Tibial artery (tissue), 4 donors: ENCODE measurements around the gene PLXNA4.

ENCODE experiments used
- DNase-seq, 2 donors: peaks; one replicate each; pipeline ENCODE4 v3.0.0-alpha.2; 2019
- H3K27ac ChIP-seq, 2 donors: fragments of 200-600 bp; sonication (generic) in 1 of 2; 1 replicate in 1 of 2; 2 replicates in 1 of 2; pipeline ENCODE4 v1.5.1; 2018 to 2019; ENCODE audit warnings: mild to moderate bottlenecking in 1 of 2
- H3K27me3 ChIP-seq, 2 donors: fragments of 200-600 bp; sonication (generic) in 1 of 2; one replicate each; pipeline versions ENCODE4 v1.5.1 to v1.6.0; 2016 to 2019
- H3K36me3 ChIP-seq, 3 donors: fragments of 200-600 bp; sonication (generic) in 2 of 3; one replicate each; pipeline ENCODE4 v1.5.1; 2016 to 2019; ENCODE audit warnings: mild to moderate bottlenecking in 2 of 3
- H3K4me1 ChIP-seq, 4 donors: fragments of 200-600 bp; sonication (generic) in 2 of 4; 1 replicate in 3 of 4; 2 replicates in 1 of 4; pipeline ENCODE4 v1.5.1; 2016 to 2019
- H3K4me3 ChIP-seq, 2 donors: fragments of 200-600 bp; sonication (generic) in 1 of 2; 1 replicate in 1 of 2; 2 replicates in 1 of 2; pipeline ENCODE4 v1.5.1; 2018 to 2019; ENCODE audit warnings: mild to moderate bottlenecking in 2 of 2
- H3K9me3 ChIP-seq, 3 donors: fragments of 200-600 bp; sonication (generic) in 1 of 3; one replicate each; pipeline ENCODE4 v1.5.1; 2016 to 2019
- CTCF ChIP-seq, 2 experiments: fragments of 200-600 bp in 1 of 2; fragments of 450-650 bp in 1 of 2; IDR thresholded peaks; one replicate each; pipeline ENCODE4 v1.5.1; 2017 to 2019; ENCODE audit warnings: antibody characterized with exemption in 2 of 2, mild to moderate bottlenecking in 1 of 2, moderate library complexity in 1 of 2
- intact Hi-C: fragments of 100-400 bp; cut with DNase I; formaldehyde crosslinking; loops from one replicate; pipeline ENCODE4 v1.15.0; 2023; ENCODE audit warnings: low total_unique reads

The PLXNA4 gene

DNA sequence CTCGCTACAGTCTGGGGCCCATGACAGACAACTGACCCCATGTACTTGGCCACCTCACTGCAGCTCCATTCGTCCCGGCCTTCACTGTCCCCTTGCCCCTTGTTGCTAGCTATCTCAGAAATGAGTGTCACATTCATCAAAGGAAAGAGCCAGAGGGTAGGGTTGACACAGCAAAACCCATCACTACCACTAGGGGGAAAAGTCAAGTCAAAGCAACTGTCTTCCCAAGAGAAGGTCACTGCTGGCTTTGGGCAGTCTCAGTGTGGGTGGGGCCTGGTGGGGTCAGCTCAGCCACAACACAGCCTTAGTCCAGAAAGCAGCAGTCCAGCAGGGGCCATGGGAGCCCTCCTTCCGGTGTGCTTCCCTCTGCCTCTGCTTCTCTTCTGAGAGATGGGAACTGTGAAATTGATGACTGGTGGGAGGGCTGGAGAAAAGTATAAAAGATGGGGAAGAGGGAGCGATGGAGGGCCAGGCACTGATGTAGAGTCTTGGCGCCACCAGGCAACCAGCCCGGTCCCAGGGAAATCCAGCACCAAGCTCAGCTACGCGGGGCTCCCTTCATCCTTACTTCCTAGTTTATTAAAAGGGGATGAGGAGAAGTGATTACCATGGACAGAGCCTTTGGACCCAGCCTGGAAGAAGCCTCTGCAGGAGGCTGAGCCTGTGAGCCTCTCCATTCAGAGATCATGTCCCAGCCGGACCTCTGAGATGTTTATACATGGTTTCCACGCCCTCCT is 58.0 kb downstream of the PLXNA4 start:
- intact Hi-C loops: no loop called here

GRCh38 chr7:132516042-132516840 is 60.0 kb downstream of the PLXNA4 start:
- Histone ChIP-seq H3K4me1 (no peaks in the 10 kb centered on the region), H3K9me3 (no peaks in the 10 kb centered on the region), H3K27me3 (no peaks in the 10 kb centered on the region), H3K27ac (no peak overlapping the region), H3K36me3 (no peaks in the 10 kb centered on the region), H3K4me3 (no peak overlapping the region)
- intact Hi-C loops: no loop called here
- DNase-seq: no peak
- TF ChIP-seq CTCF (IDR thresholded peaks at IDR 0.05): no peak

More for the DNA sequence above, 58.0 kb downstream of the PLXNA4 start:
- H3K4me3 ChIP-seq: no peak overlapping the region
- H3K36me3 ChIP-seq: no peaks in the 10 kb centered on the region
- no peak for DNase-seq
- TF ChIP-seq CTCF (IDR thresholded peaks at IDR 0.05): no peak
- H3K27ac ChIP-seq: no peak overlapping the region
- H3K9me3 ChIP-seq: no peaks in the 10 kb centered on the region
- H3K4me1 ChIP-seq: no peaks in the 10 kb centered on the region
- no peaks in the 10 kb centered on the region for H3K27me3 ChIP-seq

GRCh38 chr7:132515181-132515580 is 61.1 kb downstream of the PLXNA4 start:
- no peak for TF ChIP-seq CTCF (IDR thresholded peaks at IDR 0.05)
- no peaks in the 10 kb centered on the region for H3K4me1 ChIP-seq
- no peaks in the 10 kb centered on the region for H3K9me3 ChIP-seq
- H3K27ac ChIP-seq: no peak overlapping the region
- DNase-seq: no peak
- H3K4me3 ChIP-seq: no peak overlapping the region
- H3K36me3 ChIP-seq: no peaks in the 10 kb centered on the region
- intact Hi-C loops: no loop called here
- no peaks in the 10 kb centered on the region for H3K27me3 ChIP-seq

GRCh38 chr7:132514430-132514829 is 61.8 kb downstream of the PLXNA4 start:
- Histone ChIP-seq H3K27me3 (no peaks in the 10 kb centered on the region), H3K4me3 (no peak overlapping the region), H3K36me3 (no peaks in the 10 kb centered on the region), H3K4me1 (no peaks in the 10 kb centered on the region), H3K9me3 (no peaks in the 10 kb centered on the region), H3K27ac (no peak overlapping the region)
- intact Hi-C loops: no loop called here
- DNase-seq: no peak
- TF ChIP-seq CTCF (IDR thresholded peaks at IDR 0.05): no peak

DNA sequence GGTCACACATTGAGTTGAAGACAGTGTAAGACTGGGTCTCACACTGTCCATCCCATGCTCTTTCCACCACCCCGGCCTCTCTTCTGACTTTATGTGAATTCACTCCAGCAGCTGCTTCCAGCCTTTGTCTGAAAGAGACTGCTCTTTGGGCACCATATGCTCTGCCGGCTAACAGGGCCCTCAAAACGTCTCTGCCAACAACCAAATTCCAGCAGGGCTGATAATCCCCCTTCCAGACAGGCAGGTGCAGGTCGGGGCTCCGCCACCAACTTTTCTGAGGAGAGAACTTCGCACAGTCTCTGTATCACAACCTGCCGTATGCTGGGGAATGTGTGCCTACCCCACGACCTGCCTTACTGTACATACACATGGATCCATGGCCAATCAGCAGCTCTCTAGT is 64.3 kb downstream of the PLXNA4 start:
- no peak for TF ChIP-seq CTCF (IDR thresholded peaks at IDR 0.05)
- Histone ChIP-seq H3K4me3 (no peak overlapping the region), H3K9me3 (no peaks in the 10 kb centered on the region), H3K4me1 (no peaks in the 10 kb centered on the region), H3K27me3 (no peaks in the 10 kb centered on the region), H3K27ac (no peak overlapping the region), H3K36me3 (peaks cover 0 to 12% (median 0%) of the 10 kb centered on the region in 3 donors)
- DNase-seq: peak in 1 of 2 donors; percentile 25
- intact Hi-C loops: no loop called here
